ENCODE results near the gene CITED4.
A peak's percentile ranks its signal among the peaks of the same experiment; 100 is the strongest.

Gene CITED4

DNA sequence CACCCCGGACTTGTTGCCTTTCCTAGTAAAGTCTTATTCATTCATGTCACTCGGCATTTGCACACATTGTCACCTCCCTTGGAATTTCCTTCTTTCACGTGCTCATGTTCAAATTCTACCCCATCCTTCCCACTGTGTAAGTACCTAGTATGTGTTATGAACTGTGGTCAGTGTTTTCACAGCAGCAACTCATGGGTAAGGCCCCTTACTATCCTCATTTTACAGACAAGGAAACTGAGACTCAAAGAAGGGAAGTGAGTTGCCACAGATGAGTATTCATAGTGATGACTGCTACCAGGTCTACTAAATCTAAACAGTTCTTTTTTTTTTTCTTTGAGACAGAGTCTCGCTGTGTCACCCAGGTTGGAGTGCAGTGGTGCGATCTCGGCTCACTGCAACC, 10.5 kb downstream of the CITED4 start:
- no peak for DNase-seq

DNA sequence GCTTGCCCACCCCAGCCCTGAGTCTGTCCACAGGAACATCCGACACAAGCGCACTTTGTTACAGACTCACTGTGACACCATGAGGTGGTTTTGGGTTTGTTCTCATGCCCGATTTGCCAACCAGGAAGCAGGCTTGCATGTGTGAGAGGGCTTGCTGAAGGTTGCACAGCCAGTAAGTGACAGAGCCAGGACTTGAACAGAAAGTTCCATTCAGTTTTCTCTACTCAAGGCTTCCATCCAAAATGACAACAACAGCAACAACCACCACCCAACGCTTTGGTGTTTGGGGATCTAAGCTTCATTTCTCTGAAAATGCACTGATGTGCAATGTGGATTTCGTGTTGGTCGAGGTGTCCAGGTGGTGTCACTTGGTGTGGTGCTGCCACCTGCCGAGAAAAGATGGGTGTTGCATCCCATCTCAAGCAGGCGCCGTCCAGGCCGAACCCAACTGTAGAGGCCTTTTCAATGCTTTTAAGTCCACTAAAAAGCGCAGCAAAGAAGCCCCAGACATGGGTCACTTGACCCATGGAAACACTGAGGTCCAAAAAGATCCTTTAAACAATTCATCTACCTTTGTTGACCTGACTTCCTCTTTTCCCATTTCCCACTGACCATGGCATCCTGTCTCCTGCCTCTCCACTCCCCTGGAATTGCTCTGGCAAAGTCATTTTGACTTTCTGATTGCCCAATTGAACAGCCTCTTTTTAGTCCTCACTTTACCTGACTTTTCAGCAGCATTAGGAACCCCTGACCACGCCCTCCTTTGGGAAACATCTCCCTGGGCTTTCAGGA, 12.2 kb downstream of the CITED4 start:
- DNase-seq = peak; percentile 32

DNA sequence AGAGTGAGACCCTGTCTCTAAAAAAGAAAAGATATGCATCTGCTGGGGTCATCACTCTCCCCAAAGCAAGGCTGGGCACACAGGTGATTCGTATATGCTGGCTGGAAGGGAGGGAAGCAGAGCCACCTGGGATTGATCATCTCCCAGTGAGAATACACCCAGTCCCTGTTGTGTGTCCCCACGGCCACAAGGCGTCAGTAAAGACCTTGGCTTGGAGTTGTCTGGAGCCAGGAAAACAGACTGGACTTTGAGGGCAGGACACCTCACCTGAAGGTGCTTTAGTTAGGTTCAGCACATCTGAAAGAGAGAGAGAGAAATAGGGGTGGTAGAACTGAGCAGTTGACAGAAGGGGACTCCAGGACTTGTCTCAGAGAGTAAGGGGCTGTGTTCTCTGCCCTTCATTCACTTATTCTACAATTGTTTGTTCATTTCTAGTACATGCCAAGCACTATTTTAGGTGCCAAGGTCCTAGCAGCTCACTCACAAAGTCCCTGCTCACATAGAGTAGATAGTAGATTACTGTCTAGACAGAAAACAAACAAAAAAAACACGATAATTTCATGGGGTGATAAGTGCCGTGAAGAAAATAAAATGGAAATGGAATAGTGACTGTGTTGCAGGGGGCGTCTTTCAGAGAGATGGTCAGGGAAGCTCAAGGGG, 13.5 kb downstream of the CITED4 start:
- DNase-seq = peak; percentile 16

DNA sequence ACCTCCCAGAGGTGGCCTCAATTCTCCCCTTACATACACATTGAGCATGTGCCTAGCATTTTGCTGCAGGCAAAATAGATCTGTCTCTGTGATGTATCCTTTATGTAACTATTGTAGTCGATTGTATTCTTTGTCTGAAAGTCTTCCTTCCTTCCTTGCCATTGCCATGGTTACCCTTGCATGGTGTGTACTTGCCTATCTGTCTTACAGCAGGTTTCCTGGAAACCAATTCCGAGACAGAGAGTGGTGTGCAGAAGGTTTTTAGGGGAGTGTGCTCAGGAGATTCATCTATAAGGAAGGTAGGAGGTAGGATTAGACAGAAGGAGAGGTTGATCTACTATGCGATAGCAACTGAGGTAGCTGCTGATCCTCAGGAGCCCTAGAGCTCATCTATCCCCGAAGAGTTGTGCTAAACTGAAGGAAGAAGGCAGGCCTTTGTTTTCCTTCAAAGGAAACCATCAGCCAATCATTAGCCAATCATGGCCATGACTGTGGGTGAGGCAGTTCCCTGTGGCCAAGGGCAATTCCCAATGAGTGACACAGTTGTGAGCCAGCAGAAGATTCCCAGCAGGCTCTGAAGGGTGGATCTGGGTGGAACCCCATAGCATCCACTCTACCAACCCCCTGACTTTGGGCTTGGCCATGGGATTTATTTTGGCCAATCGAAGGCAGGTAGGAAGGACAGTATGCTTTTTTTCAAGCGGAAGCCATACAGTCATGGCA, 15.0 kb downstream of the CITED4 start:
- DNase-seq = no peak

DNA sequence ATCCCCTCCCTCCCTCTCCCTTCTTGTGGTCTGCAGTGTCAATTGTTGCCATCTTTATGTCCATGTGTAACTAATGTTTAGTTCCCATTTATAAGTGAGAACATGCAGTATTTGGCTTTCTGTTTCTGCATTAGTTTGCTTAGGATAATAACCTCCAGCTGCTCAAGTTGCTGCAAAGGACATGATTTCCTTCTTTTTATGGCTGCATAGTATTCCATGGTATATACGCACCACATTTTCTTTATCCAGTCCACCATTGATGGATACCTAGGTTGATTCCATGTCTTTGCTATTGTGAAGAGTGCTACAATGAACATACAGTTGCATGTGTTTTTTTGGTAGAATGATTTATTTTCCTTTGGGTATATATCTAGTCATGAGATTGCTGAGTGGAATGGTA, 16.3 kb downstream of the CITED4 start:
- no peak for DNase-seq

DNA sequence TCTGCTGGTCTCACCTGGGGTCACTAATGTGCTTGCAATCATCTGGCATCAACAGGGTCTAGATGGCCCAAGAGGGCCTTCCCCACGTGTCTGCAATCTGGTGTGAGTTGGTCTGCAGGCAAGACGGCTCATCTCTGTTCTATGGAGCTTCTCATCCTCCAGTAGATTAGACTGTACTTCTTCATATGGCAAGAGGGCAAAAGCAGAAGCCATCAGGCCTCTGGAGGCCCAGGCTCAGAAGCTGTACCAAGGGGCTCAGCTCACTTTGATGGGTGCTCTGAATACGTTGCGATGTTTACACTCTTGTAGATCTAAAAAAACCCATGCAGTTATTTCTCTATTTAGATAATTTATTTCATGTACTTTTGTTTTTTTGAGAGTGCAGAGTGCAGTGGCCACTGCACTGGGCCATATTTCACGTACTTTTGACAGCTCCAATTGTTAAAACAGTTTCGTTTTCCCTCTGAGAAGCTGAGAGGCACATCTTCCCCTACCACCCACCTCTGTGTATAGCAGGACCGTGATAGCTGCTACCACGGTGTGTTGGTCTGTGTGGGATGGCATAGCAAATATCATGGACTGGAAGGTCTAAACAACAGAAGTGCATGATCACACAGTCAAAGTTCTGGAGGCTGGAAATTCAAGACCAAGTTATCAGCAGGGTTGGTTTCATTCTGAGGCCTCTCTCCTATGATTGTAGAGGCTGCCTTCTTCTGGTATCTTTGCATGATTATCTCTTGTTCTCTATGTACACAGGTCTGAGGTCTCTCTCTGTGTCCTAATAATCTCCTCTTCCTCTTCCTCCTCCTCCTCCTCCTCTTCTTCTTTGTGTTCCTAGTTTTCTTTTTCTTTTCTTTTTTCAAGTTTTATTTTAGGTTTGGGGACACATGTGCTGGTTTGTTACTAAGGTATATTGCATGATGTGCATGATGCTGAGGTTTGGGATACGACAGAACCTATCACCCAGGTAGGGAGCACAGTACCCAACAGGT, 17.0 kb downstream of the CITED4 start:
- no peak for DNase-seq

DNA sequence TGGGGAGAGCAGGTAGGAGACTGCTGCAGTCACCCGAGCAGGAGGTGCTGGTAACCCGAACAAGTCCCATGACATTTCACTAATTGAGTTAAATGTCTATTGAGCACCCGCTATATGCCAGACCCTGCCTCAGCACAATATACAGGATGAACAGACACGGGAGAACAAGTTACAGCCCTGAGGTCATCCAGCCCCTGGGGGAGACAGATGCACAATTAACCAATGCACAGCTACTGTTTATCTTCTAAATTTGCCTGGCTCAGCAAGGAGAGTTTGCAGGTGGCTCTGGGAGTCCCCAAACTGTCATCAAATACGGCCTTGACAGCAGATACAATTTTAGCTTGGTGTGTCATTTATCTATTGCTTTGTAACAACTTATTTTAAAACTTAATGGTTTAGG, 18.1 kb downstream of the CITED4 start:
- no peak for DNase-seq

DNA sequence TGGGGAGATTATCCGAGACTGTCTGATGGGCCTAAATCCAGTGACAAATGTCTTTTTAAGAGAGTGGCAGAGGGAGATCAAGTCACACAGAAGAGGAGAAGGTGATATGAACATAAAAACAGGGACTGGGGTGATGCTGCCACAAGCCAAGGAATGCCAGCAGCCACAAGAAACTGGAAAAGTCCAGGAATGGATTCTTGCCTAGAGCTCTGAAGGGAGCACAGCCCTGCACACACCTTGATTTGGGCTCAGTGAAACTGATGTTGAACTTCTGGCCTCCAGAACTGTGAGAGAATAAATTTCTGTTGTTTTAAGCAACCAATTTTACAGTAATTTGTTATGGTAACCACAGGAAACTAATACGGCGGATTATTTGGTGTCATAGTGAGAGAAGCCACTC, 19.5 kb downstream of the CITED4 start:
- no peak for DNase-seq

DNA sequence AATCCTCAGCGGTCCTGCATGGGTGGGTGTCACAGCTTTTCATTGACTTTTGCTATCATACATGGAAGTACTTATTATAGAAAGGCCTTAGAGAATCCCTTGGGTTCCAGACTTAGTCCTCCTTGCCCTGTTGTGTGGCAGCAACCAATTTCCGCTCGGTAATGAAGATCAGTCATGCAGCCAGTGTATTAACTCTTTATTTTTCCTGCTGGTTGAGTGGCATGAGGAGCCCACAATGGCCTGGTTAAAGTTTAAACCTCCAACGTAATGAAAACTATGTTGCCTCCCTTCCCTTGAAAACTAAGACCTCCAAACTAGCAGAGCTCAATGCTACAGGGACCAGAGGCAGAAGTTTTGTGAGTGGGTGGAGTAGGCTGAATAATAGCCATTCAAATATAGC, 20.0 kb downstream of the CITED4 start:
- DNase-seq = no peak

DNA sequence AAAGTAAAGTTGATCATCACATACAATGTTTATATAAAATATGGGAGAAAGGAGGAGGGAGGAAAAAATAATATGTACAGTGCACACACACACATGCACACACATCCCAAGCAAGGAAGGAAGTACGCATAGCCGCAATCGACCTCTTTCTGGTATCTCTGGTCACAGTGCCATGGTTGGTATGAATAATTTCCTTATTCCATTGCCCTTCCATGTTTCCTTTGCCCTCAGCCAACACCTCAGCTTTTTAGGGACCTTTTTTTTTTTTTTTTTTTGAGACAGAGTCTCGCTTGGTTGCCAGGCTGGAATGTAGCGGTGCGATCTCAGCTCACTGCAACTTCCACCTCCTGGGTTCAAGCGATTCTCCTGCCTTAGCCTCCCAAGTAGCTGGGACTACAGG, 20.6 kb downstream of the CITED4 start:
- no peak for DNase-seq

DNA sequence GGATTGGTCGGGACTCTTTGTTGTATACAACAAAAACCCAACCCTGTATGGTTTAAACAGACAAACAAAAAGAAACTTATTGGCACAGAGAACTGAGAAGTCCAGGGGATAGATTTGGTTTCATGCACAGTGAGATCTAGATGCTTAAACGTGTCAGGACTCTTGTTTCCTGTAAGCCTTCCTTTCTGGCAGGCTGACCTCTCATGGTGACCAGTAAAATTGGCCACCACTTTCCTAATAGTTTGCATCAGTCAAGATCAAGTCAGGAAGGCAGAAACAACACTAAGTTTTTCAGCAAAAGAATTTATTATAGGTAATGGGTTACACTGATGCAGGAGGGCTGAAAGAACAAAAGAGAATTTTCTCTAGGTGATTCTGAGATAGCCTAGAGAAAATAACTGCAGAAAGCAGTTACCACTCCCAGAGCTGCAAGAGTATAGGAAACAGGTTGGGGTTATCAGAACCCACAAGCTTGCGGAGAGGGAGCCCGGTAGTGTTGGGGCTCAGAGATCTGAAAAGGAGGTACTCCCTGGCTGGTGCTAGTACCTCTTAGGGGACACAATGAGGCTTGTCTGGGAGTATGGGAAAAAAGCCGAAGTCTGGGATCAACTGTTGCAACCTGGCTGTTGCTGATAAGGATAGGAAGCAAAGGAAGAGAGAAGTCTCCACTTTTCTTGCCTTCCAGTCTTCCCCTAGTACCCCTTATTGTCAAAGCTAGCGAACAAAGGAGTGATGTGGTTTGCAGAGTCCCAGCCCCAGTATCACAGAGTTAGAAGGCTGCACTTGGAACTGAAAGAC, 21.4 kb downstream of the CITED4 start:
- DNase-seq = no peak

DNA sequence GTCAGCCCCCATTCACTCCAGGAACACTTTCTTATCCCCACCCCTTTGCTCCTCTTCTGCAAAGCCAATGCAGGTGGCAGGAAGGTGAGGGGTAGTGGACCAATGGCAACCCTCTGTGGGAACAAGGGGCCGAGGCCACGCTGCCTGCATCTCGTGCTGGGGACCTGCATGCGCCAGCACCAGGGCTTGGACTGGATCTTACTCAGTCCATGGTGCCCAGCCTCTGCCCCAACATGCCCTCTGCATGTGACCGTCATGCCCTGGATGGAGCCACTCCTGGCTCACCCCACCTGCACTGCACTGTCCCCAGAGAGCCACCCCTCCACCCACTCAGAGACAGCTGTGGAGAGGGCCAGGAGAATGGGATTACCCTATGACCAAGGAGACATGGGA, 22.2 kb downstream of the CITED4 start:
- DNase-seq = no peak

DNA sequence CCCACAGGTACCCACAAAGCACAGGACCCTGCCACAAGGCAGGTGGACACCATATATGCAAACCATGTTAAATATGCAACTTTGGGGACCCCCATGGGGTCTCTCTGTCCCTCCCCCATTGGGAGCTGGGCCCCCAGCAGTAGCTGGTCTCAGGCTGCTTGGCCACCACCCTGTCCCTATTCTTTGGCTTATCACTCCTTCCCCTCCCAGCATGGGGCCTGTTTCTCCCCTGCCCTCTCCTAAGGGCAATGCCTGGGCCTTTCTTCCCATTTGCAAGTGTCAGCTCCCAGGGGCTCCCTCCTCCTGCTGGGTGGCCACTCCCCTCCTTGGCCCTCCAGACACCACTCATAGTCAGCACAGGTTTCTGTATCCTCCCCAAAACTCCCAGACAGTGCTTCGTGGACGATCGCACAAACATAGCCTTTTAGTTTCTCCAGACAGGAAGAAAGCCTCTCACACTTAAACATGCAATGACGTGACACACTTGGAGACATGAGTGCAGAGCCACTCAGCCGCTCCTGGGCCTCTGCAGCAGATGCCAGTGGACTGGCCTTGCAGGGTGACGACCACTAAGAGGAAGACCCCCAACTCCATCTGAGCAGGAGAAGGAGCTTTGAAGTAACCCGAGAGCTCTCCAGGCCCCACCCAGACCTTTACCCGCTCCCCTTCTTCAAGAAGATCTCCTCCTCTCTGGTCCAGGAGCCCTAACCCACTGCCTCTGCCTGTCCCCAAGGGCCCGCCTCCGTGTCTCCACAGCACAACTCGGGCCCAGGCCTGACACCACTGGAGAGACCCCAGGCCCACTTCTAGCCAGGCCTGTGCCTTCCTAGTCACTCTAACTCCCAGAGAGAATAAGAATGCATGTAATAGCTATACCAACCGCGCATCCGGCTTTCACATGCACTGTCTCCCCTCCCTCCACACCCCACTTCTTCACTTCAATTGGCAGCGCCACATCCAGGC, 22.9 kb downstream of the CITED4 start:
- DNase-seq = no peak

DNA sequence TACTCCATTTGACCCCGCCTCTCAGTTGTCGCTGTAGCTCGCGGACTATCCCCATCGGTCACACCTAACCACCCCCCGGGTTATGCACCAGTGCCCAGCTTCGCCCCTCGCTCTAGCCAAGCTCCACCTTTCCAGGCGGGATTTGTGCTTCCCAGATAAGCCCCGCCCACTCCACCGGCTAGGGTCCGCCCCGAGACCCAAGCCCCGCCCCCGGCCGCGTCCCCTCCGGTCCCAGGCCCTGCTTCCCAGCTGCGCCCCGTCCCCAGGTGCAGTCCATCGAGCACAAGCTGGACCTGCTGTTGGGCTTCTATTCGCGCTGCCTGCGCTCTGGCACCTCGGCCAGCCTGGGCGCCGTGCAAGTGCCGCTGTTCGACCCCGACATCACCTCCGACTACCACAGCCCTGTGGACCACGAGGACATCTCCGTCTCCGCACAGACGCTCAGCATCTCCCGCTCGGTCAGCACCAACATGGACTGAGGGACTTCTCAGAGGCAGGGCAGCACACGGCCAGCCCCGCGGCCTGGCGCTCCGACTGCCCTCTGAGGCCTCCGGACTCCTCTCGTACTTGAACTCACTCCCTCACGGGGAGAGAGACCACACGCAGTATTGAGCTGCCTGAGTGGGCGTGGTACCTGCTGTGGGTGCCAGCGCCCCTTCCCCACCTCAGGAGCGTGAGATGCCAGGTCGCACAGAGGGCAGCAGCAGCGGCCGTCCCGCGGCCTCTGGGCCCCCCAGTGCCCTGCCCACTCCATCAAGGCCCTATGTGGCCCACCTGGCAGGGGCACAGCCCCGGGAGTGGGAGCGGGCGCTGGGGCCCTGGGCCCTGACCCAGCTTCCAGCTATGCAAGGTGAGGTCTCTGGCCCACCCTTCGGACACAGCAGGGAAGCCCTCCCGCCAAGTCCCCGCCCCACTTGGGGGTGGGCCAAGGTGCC, 23.9 kb downstream of the CITED4 start:
- DNase-seq = no peak

DNA sequence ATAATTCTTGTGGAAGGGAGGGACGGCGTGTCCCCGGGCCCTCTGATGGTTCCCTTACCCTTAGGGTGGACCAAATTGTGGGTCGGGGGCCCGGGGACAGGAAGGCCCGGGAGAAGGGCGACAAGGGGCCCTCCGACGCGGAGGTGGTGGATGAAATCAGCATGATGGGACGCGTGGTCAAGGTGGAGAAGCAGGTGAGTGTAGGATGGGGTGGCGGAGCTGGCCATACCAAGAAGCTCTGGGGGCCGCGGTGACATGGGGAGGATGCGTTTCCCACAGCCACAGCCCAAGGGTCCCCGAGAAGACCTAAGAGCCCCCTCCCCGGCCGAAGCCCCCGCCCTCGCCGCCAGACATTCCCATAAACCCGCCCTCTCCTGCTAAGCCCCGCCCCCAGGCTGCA, 24.6 kb downstream of the CITED4 start:
- no peak for DNase-seq

DNA sequence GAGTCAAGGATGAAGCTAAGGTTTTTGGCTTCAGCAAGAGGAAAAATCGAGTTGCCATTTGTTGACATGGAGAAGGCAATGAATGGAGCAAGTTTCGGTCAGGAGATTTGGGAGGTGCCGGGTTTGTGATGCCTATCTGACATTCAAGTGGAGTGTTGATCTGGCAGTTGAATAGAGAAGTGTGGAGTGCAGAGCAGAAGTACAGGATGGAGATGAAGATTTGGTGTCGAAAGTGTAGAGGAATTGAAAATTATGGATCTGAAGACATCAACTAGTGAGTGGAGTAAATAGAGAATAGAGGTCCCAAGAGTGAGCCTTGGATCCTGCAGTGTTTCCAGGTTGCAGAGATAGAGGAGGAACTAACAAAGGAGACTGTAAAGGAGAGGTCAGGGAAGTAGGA, 25.9 kb downstream of the CITED4 start:
- no peak for DNase-seq

DNA sequence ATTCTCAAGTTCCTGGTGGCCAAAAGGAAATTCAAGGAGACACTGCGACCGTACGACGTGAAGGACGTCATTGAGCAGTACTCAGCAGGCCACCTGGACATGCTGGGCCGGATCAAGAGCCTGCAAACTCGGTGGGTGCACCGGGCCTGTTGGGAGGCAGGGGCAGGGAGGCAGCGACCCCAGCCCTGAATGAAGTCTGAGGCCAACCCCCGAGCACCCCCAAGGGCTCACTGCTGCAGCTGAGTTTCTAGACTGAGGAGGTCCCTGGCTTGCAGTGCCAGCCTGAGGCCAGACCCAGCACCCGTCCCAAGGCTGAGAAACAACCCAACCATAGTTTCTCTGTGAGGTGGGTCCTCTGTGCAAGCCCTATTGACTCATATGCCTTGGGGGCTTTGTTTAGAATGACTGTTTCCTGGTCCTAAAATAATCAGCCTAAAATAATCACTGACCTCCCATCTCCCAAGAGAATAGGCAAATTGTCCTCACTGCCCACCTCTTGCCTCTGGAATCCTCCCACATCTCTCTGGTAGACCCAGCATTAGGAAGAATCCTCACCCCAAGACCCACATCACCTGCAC, 27.1 kb downstream of the CITED4 start:
- no peak for DNase-seq

DNA sequence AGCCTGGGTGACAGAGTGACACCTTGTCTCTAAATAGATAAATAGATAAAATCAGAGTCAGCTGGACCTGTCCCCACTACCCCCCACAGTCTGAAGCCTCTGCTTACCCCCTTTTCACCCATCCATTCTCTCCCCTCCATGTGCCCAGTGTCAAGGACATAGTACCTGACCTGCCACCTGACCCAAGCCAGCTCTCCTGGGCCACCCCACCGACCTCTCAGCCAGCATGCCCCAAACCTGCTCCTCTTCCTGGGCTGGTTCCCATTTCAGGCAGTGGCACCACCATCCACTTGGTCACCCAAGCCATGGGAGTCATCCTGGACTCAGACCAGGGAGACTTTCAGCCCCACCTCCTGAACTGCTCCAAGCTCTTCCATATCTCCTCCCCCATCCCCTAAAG, 28.2 kb downstream of the CITED4 start:
- DNase-seq = no peak

Data from DMS79 (cell line).